Natural killer cell (primary cell): ENCODE measurements around the gene ALAS1. TPM values are rescaled to one million over a fixed set of nuclear protein-coding genes. Genes with fewer than 3 reads are reported as not detected.

Source experiments
- ATAC-seq, 3 donors: fragments of 150-1000 bp in 2 of 3; fragments of 200-7000 bp in 1 of 3; cut with Tn5 transposase; 1 replicate in 1 of 3; 2 replicates in 2 of 3; pipeline ENCODE4 v1.10.0; 2021; ENCODE audit warnings: mild to moderate bottlenecking in 2 of 3, moderate library complexity in 2 of 3
- DNase-seq, 2 donors: peaks; one replicate each; pipeline versions ENCODE4 v3.0.0 to v3.0.0-alpha.2; 2013 to 2021; ENCODE audit warnings: mixed read lengths in 1 of 2
- H3K27ac ChIP-seq: one replicate; pipeline ENCODE4 v1.5.1; 2013; ENCODE audit warnings: mild to moderate bottlenecking, low read length
- H3K27me3 ChIP-seq: one replicate; pipeline ENCODE4 v1.6.1; 2013; ENCODE audit warnings: low read length; ENCODE audit not compliant: control insufficient read depth, insufficient read depth
- H3K36me3 ChIP-seq: one replicate; pipeline ENCODE4 v1.6.1; 2013; ENCODE audit warnings: low read length; ENCODE audit not compliant: control insufficient read depth, insufficient read depth
- H3K4me1 ChIP-seq: one replicate; pipeline ENCODE4 v1.6.1; 2013; ENCODE audit warnings: low read length; ENCODE audit not compliant: control insufficient read depth, insufficient read depth
- H3K4me3 ChIP-seq: one replicate; pipeline ENCODE4 v1.5.1; 2013; ENCODE audit warnings: low read length
- H3K9me3 ChIP-seq: one replicate; pipeline ENCODE4 v1.6.1; 2013; ENCODE audit warnings: low read length; ENCODE audit not compliant: control insufficient read depth, insufficient read depth
- H3K27ac Mint-ChIP-seq, 2 donors: one replicate each; pipeline ENCODE4 v1.8.0; 2022; ENCODE audit warnings: mild to moderate bottlenecking in 2 of 2, mixed read lengths in 2 of 2, moderate library complexity in 1 of 2
- H3K27me3 Mint-ChIP-seq, 2 donors: one replicate each; pipeline ENCODE4 v1.8.0; 2022; ENCODE audit warnings: low read depth in 2 of 2, mixed read lengths in 2 of 2
- H3K36me3 Mint-ChIP-seq: one replicate; pipeline ENCODE4 v1.8.0; 2022; ENCODE audit warnings: mixed read lengths
- H3K4me1 Mint-ChIP-seq, 2 donors: one replicate each; pipeline ENCODE4 v1.8.0; 2022; ENCODE audit warnings: mixed read lengths in 2 of 2
- H3K4me3 Mint-ChIP-seq: one replicate; pipeline ENCODE4 v1.8.0; 2022; ENCODE audit warnings: mild to moderate bottlenecking, moderate library complexity, mixed read lengths
- H3K9me3 Mint-ChIP-seq, 2 donors: one replicate each; pipeline ENCODE4 v1.8.0; 2022; ENCODE audit warnings: mixed read lengths in 2 of 2
- CTCF ChIP-seq: fragments of 200-600 bp; IDR thresholded peaks from one replicate; pipeline ENCODE4 v1.8.0; 2022; ENCODE audit warnings: antibody characterized with exemption
- WGBS: methylation state at CpG from one replicate; pipeline ENCODE4 v1.1.7; 2013; ENCODE audit warnings: missing lambda C conversion rate; ENCODE audit not compliant: insufficient coverage; 5-methylcytosine and 5-hydroxymethylcytosine counted together
- intact Hi-C: fragments of 100-400 bp; cut with micrococcal nuclease; formaldehyde crosslinking; loops from one replicate; pipeline ENCODE4 v1.14.2; 2022
- total RNA-seq, 4 donors: library from RNA; stranded (reverse); fragments of 120-200 nt in 1 of 4; gene quantifications; one replicate each; pipeline versions ENCODE4 v1.2.3 to v1.2.4, GENCODE V29; 2013 to 2022

The ALAS1 gene
- total RNA-seq, 3 donors from 2014 or later (not counting 1 experiment from before 2014, with no cell fraction given), result 17.0 to 34.5 (median 33.4) TPM

GRCh38 chr3:52210037-52210436, 12.1 kb downstream of the ALAS1 start:
- ATAC-seq (no peak), DNase-seq (no peak)
- no peaks in the 10 kb centered on the region for H3K9me3 Mint-ChIP-seq
- Histone ChIP-seq H3K27me3 (no peaks in the 10 kb centered on the region), H3K4me3 (no peak overlapping the region), H3K4me1 (no peaks in the 10 kb centered on the region), H3K36me3 (peaks cover 92% of the 10 kb centered on the region), H3K9me3 (no peaks in the 10 kb centered on the region), H3K27ac (no peak overlapping the region)
- no peak for TF ChIP-seq CTCF
- H3K27ac Mint-ChIP-seq, result no peak overlapping the region
- H3K4me1 Mint-ChIP-seq, result no peaks in the 10 kb centered on the region
- intact Hi-C loops, result no loop called here
- H3K27me3 Mint-ChIP-seq, result no peaks in the 10 kb centered on the region
- H3K4me3 Mint-ChIP-seq, result no peak overlapping the region
- H3K36me3 Mint-ChIP-seq, result peaks cover 24% of the 10 kb centered on the region

GRCh38 chr3:52210550-52211046, 12.6 kb downstream of the ALAS1 start:
- Histone ChIP-seq H3K27ac (no peak overlapping the region), H3K36me3 (peaks cover 92% of the 10 kb centered on the region), H3K27me3 (no peaks in the 10 kb centered on the region), H3K9me3 (no peaks in the 10 kb centered on the region), H3K4me3 (no peak overlapping the region), H3K4me1 (no peaks in the 10 kb centered on the region)
- WGBS, result 78% methylated on average over 2 of the region's 6 CpGs
- Mint-ChIP-seq H3K27me3 (no peaks in the 10 kb centered on the region), H3K36me3 (peaks cover 27% of the 10 kb centered on the region), H3K27ac (no peak overlapping the region), H3K4me1 (no peaks in the 10 kb centered on the region), H3K4me3 (no peak overlapping the region), H3K9me3 (no peaks in the 10 kb centered on the region)
- peak in 1 of 3 donors; percentile 55 for ATAC-seq
- intact Hi-C loops, result no loop called here
- no peak for DNase-seq
- no peak for TF ChIP-seq CTCF

- no peak overlapping the region for H3K27ac Mint-ChIP-seq
- H3K27me3 Mint-ChIP-seq, result no peaks in the 10 kb centered on the region
- Histone ChIP-seq H3K4me3 (no peak overlapping the region), H3K27ac (no peak overlapping the region), H3K9me3 (no peaks in the 10 kb centered on the region), H3K4me1 (peaks cover 2% of the 10 kb centered on the region), H3K36me3 (peaks cover 86% of the 10 kb centered on the region), H3K27me3 (no peaks in the 10 kb centered on the region)
- H3K4me1 Mint-ChIP-seq, result peaks cover under 1% of the 10 kb centered on the region in 2 donors
- intact Hi-C loops, result no loop called here
- no peak for ATAC-seq
- no peaks in the 10 kb centered on the region for H3K9me3 Mint-ChIP-seq
- TF ChIP-seq CTCF, result no peak
- peaks cover 27% of the 10 kb centered on the region for H3K36me3 Mint-ChIP-seq
- no peak for DNase-seq
- no peak overlapping the region for H3K4me3 Mint-ChIP-seq
- WGBS, result 97% methylated on average over 18 of the region's 18 CpGs
These were observed 13.4 kb downstream of the ALAS1 start for GRCh38 chr3:52211268-52211891.

- no peaks in the 10 kb centered on the region for H3K9me3 Mint-ChIP-seq
- intact Hi-C loops, result no loop called here
- Histone ChIP-seq H3K9me3 (no peaks in the 10 kb centered on the region), H3K27me3 (no peaks in the 10 kb centered on the region), H3K4me1 (peaks cover 18% of the 10 kb centered on the region), H3K4me3 (no peak overlapping the region), H3K36me3 (peaks cover 74% of the 10 kb centered on the region), H3K27ac (no peak overlapping the region)
- H3K27me3 Mint-ChIP-seq, result no peaks in the 10 kb centered on the region
- DNase-seq (no peak), ATAC-seq (no peak)
- WGBS, result 91% methylated on average over 8 of the region's 8 CpGs
- no peak for TF ChIP-seq CTCF
- H3K36me3 Mint-ChIP-seq, result peaks cover 17% of the 10 kb centered on the region
- peaks cover 16% of the 10 kb centered on the region in 2 donors for H3K4me1 Mint-ChIP-seq
- H3K4me3 Mint-ChIP-seq, result no peak overlapping the region
- H3K27ac Mint-ChIP-seq, result no peak overlapping the region
These were observed 15.0 kb downstream of the ALAS1 start for GRCh38 chr3:52213005-52213404.
